Ishikawa (cell line): ENCODE data around the gene GSTM2.

Experiments used
- CEBPB ChIP-seq: IDR thresholded peaks from 2 replicates; pipeline ENCODE4 v1.6.1; 2012
- CREB1 ChIP-seq: IDR thresholded peaks from 2 replicates; pipeline ENCODE4 v1.6.1; 2012; ENCODE audit warnings: low read depth
- EGR1 ChIP-seq: IDR thresholded peaks from 2 replicates; pipeline ENCODE4 v1.6.1; 2012
- EP300 ChIP-seq: IDR thresholded peaks from 2 replicates; pipeline ENCODE4 v1.6.1; 2012; ENCODE audit warnings: borderline replicate concordance
- FOXM1 ChIP-seq: IDR thresholded peaks from 2 replicates; pipeline ENCODE4 v1.6.1; 2012; ENCODE audit warnings: low read depth, borderline replicate concordance
- NFIC ChIP-seq: IDR thresholded peaks from 2 replicates; pipeline ENCODE4 v1.6.1; 2012
- RAD21 ChIP-seq: IDR thresholded peaks from 2 replicates; pipeline ENCODE4 v1.6.1; 2012; ENCODE audit warnings: low read depth
- TAF1 ChIP-seq: IDR thresholded peaks from 2 replicates; pipeline ENCODE4 v1.6.1; 2012; ENCODE audit warnings: low read depth, mild to moderate bottlenecking
- TCF12 ChIP-seq: IDR thresholded peaks from 2 replicates; pipeline ENCODE4 v1.6.1; 2012; ENCODE audit warnings: low read depth
- YY1 ChIP-seq: IDR thresholded peaks from 2 replicates; pipeline ENCODE4 v1.6.1; 2012; ENCODE audit warnings: low read depth
- ZBTB7A ChIP-seq: IDR thresholded peaks from 2 replicates; pipeline ENCODE4 v1.6.1; 2012; ENCODE audit warnings: low read depth
- TF ChIP-seq, protein P1 (sequence below): IDR thresholded peaks from 2 replicates; pipeline ENCODE4 v1.6.1; 2012
- TF ChIP-seq, protein P2 (sequence below): IDR thresholded peaks from 2 replicates; pipeline ENCODE4 v1.6.1; 2012
- TF ChIP-seq, protein P3 (sequence below): IDR thresholded peaks from 2 replicates; pipeline ENCODE4 v1.6.1; 2012; ENCODE audit warnings: low read depth, mild to moderate bottlenecking

DNA sequence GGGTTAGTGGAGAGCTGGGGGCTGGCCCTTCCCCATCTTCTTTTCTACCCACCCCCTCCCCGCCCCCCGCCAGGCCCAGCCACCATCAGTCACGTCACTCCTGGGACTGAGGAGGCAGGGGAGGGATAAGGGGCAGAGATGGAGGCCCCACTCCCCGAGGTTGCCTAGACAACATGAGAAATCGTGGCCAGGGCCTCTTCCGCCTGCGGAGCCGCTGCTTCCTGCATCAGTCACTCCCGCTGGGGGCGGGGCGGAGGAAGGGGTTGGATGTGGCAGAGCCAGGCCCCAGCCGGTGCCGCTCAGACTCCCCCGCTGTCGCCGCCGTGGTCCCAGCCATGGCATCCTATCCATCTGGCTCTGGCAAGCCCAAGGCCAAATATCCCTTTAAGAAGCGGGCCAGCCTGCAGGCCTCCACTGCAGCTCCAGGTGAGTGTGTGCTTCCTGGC lies 47.0 kb upstream of the GSTM2 start:
- TF ChIP-seq EP300 (no peak), CREB1 (no peak), TAF1 (no peak), TCF12 (0 out of 2 replicates have a peak, but pooled peaks have one; percentile 27), YY1 (no peak), CEBPB (no peak), EGR1 (no peak), ZBTB7A (no peak), RAD21 (no peak), FOXM1 (no peak), NFIC (no peak)
- TF ChIP-seq, protein P1, sequence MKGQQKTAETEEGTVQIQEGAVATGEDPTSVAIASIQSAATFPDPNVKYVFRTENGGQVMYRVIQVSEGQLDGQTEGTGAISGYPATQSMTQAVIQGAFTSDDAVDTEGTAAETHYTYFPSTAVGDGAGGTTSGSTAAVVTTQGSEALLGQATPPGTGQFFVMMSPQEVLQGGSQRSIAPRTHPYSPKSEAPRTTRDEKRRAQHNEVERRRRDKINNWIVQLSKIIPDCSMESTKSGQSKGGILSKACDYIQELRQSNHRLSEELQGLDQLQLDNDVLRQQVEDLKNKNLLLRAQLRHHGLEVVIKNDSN: no peak
- TF ChIP-seq, protein P2, sequence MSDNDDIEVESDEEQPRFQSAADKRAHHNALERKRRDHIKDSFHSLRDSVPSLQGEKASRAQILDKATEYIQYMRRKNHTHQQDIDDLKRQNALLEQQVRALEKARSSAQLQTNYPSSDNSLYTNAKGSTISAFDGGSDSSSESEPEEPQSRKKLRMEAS: no peak
- TF ChIP-seq, protein P3, sequence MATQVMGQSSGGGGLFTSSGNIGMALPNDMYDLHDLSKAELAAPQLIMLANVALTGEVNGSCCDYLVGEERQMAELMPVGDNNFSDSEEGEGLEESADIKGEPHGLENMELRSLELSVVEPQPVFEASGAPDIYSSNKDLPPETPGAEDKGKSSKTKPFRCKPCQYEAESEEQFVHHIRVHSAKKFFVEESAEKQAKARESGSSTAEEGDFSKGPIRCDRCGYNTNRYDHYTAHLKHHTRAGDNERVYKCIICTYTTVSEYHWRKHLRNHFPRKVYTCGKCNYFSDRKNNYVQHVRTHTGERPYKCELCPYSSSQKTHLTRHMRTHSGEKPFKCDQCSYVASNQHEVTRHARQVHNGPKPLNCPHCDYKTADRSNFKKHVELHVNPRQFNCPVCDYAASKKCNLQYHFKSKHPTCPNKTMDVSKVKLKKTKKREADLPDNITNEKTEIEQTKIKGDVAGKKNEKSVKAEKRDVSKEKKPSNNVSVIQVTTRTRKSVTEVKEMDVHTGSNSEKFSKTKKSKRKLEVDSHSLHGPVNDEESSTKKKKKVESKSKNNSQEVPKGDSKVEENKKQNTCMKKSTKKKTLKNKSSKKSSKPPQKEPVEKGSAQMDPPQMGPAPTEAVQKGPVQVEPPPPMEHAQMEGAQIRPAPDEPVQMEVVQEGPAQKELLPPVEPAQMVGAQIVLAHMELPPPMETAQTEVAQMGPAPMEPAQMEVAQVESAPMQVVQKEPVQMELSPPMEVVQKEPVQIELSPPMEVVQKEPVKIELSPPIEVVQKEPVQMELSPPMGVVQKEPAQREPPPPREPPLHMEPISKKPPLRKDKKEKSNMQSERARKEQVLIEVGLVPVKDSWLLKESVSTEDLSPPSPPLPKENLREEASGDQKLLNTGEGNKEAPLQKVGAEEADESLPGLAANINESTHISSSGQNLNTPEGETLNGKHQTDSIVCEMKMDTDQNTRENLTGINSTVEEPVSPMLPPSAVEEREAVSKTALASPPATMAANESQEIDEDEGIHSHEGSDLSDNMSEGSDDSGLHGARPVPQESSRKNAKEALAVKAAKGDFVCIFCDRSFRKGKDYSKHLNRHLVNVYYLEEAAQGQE: no peak
